ENCODE results near the gene TPP1.

TPP1 gene

DNA sequence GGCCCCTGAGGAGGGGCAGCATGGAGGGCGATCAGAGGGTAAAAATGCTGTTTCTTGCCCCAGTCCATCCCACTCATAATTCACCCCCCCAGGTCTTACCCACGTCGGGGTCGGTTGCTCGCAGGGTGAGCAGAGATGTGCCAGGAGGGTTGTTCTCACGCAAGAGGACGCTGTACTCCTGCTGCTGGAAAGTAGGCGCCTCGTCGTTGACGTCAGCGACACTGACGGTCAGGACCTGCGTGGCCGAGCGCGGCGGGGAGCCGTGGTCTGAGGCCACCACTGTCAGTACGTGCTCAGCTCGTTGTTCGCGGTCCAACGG lies 10.3 kb upstream of the TPP1 start:
- no peak for DNase-seq (ENCODE audit: extremely low read depth in 1 of 2, low read depth in 1 of 2)

DNA sequence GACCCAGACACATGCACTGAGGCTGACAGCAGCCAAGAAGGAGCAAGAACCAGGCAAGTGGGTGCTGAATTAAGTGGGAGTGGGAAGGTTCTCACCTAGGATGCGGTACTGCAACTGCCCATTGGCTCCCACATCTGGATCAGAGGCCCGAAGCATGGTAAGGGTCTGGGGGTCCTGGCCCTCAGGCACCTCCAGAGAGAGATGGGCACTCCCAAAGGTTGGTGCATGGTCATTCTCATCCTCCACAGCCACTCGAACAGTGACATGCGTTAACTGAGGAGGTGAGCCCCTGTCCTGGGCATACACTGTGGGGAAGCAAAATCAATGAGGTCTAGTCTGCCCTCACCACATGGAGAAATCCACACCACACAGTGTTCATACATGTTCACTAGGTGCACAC lies 9.3 kb upstream of the TPP1 start:
- DNase-seq (ENCODE audit: extremely low read depth in 1 of 2, low read depth in 1 of 2) = no peak

DNA sequence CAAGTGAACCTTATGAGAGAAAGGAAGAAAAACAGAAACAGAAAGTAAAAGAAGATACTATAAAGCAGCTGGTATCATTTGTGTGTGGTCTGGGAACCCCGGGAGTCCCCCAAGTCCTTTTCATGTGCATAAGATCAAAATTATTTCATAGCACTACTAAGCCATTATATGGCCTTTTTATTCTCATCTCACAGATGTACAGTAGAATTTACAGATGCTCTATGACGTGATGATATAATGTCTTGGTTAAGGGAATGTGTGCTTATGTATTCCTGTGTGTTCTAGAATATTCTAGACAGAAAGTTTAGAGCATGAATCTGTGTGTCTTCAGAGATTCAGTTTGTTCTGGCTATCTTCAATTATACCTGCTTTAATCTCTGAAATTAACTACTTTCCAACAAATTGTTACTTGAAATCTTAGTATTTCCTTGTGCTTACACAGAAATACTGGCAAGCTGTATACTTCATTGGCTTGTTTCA lies 8.6 kb upstream of the TPP1 start:
- no peak for DNase-seq (ENCODE audit: extremely low read depth in 1 of 2, low read depth in 1 of 2)

DNA sequence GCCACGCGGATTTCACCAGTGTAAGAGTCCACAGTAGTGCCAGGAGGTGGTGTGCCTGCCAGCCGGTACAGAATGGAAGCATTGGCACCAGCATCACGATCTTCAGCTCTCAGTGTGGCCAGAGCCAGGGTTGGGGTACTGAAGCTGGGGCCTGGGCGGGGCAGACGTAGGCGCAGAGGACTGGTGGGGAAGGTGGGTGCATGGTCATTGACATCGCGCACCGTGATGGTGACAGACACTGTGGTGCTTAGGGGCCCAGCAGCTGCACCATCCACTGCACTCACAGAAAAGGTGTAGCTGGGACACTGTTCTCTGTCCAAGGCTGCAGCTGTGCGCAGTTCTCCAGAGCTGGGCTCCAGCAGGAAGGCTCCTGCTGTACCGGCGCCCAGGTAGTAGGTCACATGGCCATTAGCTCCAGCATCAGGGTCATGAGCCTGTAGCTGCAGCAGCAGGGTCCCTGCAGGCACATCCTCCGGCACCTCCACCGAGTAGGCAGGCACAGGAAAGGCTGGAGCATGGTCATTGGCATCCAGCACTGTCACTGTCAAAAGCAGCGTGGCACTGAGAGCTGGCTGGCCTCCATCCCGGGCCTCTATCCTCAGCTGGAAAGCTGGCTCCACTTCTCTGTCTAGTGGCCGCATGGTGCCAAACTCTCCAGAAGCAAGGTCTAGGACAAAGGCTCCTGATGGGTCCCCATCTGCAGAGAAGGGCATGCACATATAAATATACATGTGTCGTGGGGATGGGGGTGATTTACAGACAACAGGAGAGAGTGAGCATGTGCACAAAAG lies 7.9 kb upstream of the TPP1 start:
- no peak for DNase-seq (ENCODE audit: extremely low read depth in 1 of 2, low read depth in 1 of 2)

DNA sequence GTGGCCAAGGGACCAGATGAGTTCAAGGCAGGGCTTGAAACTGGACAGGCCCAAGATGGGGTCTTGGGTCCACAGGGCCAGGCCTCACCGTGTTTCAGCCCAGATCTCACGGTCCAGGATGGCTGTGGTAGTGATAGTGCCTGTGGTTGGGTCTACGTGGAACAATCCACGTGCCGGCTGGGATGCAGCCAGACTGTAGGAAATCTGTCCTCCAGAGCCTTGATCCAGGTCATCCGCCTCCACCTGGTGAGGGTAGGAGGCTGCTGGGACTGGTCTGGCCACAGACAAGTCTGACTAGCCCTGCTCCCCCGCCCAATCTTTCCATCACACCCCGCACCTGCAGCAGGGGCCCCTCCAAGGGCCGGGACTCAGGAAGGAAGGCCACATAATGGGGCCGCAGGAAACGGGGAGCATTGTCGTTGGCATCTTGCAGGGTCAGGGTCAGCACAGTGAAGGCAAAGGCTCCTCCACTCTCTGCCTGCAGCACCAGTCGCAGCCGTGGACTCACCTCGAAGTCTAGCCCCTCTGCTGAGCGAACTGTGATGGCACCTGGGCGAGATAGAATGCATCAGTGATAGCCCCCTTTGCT lies 6.7 kb upstream of the TPP1 start:
- no peak for DNase-seq (ENCODE audit: extremely low read depth in 1 of 2, low read depth in 1 of 2)

DNA sequence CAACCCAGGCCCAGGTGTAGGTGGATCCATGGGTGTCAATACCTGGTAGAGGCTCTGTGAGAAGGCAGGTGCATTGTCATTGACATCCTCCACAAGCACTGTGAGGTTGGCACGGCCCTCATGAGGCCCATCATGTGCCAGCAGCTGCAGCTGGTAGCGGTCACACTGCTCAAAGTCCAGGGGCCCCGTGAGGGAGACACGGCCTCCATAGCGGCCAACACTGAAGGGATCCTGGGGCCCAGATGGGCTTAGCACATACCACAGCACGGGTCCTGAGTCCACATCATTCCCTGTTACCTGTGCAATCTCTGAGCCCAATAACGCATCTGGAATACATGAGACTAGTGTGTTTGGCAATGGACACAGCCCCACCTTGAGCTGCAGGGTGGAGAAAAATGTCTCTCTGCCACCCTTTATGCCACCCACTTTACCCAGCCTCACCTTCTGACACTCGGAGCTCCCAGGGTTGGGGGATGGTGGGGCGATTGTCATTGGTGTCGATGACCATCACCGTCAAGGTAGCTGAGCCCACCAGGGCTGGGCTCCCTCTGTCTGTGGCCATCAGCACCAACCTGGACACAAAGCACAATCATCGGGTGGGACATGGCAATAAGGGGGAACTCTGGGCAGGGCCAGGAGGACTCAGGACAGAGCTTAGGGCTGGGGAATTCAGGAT lies 6.1 kb upstream of the TPP1 start:
- DNase-seq (ENCODE audit: extremely low read depth in 1 of 2, low read depth in 1 of 2) = no peak

DNA sequence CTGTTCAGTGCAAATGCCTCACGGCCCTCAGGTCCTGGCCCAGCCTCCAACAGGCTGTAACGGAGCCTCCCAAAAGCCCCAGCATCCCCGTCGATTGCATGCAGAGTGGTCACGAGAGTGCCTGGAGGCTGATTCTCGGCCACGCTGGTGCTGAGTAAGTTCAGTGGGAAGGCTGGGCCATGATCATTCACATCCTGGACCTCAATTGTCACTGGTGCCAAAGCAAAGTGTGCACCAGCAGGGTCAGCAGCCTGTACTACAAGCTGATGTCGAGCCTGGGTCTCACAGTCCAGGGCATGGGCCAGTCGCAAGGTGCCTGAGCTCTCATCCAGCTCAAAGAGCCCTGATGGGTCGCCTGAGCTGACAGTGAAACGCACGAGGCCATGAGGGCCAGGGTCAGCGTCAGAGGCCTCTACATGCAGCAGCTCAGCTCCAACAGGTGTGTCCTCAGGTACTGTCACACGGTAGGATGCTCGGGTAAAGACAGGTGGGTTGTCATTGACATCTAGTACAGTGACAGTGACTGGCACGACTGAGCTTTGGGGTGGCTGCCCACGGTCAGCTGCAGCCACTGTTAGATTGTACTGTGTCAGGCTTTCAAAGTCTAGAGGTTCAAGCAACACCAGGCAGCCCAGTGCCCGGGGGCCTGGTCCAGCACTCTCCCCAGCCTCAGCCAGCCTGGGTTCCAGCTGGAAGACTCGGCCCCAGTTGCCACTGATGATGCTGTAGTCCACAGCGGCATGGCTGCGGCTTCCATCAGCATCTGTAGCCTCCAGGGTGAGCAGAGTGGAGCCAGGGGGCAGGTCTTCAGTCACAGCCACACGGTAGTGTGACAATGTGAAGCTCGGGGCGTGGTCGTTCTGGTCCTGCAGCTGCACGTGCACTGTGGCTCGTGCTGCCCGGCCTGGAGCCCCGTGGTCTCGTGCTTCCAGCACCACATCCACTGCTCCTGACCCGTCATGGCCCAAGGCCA lies 4.5 kb upstream of the TPP1 start:
- no peak for DNase-seq (ENCODE audit: extremely low read depth in 1 of 2, low read depth in 1 of 2)

DNA sequence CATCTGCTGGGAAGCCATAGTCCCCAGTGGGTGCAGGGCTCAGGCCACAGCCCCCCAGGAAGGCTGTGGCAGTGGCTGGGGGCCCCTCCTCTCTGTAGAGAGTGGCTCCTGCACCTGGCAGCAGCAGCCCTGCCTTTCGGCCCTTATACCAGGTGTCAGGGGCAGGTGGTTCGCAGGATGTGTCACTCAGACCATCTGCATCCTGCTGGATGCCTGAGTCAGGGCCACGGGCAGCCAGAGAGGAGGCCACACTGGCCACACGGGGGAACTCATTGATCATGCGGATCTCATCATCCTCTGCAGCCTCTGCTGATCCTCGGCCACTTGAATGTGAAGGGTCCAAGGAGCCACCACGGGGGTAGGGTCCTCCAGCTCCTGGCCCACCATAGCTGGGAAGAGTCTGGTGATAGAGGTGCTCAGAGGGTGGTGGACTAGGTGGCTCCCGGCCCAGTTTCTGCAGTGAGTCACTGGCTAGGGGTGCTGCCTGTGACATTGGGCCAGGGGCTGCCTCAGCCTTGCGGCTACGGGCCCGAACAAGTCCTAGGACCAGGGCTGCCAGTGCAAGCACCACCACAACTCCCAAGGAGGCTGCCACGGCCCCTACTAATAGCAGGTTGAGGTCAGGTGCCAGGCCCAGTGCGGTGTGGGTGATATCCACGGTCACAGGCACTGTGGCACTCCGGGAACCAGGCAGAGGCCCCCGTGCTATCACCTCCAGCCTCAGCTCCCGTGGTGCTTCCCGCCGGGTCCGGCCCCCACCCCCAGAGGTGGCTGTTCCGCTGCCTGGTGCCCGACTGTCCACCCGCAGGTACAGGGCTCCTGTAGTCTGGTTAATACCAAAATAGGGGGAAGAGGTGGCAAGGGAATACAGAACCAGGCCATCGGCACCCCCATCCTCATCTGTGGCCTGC lies 3.3 kb upstream of the TPP1 start:
- no peak for DNase-seq (ENCODE audit: extremely low read depth in 1 of 2, low read depth in 1 of 2)

DNA sequence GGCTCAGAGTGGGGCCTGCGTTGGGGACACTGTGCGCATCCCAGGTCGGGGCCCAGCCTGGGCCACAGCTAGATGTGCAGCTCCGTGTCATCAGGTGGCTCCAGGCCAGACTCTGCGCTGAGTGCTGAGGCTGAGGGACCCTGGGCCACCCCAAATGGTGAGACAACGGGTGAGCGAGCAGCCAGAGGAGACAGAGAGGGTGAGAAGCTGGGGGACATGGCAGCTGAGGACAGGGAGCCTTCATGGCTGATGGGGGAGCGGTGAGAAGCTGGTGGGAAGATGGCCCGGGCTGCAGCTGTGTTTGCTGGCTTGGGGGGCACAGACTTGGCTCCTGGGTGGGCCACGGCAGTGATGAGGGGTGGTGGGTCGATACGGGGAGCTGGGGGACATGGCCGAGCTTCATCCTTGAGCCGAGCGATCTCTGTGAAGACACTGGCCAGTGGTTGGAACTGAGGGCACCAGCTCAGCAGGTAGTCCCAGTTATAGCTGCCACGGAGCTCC lies 2.5 kb upstream of the TPP1 start:
- DNase-seq (ENCODE audit: extremely low read depth in 1 of 2, low read depth in 1 of 2) = no peak

DNA sequence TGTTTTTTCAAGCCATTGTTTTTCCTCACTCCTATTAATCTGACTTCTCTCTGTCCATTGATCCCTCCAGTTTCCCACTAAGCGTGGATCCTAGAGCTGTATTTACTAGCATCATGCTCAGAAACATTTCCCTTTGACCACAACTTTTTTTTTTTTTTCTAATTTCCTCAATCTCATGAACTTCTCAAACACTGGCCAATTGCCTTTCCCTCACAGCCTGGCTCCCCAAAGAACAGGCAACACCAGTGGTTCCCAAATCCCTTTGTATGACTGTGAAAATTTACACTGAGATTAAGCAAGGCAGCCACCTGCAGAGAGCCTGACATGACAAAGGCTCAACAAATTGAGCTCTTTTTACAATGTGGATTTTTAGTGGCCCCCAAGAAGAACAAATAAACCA lies 1.4 kb upstream of the TPP1 start:
- DNase-seq (ENCODE audit: extremely low read depth in 1 of 2, low read depth in 1 of 2) = no peak

DNA sequence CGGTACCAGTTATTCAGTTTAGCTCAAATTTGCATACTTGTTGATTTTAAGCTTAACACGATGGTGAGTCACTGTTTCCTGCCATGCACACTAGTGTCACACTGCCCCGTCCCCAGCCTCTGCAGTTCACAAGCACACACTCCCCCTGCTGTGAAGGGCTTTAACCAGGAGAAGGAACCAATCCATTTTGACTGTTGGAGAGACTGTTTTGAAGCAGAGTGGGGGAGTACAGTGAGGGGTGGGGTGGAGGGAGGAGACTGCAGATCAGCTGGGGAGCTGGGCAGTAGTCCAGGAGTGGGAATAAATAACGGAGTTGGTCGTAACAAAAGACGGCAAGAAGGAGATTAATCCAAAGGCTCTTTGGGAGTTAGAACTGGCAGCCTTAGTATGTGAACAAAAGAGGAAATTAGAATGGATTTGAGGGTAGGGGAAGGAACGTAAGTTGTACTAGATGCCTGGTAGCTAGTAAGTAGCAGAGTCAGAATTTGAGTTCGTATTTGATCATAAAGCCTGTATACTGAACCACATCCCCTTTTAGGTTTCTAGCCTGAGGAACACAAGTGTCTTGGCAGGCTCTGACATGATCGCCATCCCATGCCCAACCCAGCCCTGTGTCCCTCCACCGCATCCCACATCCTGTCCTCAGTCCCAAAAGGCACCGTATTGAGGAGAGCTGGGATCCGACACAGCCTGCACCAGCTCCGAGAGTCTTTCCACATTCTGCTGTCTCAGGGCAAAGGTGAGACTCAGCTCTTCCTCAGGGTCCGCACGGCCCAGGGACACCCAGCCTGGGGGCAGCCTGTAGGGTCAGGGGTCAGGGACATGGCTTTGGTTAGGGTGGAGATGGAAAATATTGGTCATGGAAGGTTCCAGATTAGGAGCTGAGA lies 862 bp downstream of the TPP1 start:
- DNase-seq (ENCODE audit: extremely low read depth in 1 of 2, low read depth in 1 of 2) = peak in 1 of 2 donors; percentile 45

DNA sequence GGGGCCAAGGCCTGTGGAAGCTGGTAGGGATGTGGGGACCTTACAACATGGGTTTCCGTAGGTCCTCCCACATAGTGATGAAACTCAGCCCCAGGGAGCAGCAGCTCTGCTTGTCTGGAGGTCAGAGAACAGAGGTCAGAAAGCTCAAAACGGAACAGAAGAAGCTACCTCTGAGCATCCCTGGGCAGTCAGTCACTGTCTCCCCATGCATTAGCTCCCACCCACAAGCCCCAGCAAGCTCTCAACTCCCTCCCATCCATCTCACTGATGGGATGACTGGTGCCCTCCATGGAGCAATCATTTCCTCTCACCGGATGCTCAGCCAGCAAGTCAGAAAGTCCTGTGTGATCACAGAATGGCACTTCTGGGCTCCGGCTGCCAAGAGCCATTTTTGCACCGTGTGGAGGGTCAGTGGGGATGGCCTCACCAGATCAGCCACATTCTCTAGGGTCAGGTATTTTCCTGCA lies 1.9 kb downstream of the TPP1 start:
- DNase-seq (ENCODE audit: extremely low read depth in 1 of 2, low read depth in 1 of 2) = no peak

DNA sequence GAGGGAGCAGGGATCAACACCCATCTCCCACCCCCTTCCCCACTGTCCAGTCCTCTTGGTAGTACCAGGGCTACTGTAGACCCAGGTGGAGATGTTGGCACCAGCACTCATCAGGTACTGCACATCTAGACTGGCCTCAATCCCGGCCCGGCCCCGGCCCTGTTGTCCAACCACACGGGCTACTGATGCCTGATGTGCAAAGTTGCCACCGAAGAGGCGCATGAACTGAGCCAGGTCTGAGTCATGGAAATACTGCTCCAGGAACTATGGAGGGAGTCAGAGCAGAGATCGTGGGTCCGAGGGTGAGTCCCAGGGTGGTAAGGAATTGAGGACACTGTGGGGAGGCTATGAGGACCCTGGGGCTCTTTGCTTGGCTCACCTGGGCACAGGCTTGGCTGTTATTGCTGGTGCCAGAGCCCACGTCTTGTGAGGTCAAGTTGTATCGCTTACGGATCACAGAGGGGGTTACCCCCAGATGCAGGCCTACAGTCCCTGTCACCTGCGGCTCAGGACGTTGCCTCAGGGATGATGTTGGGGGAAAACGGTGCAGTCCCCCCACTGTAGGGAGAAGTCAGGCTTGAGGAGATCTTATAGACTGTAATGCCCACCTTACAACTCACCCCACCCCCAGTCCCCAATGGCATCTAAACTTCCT lies 2.5 kb downstream of the TPP1 start:
- no peak for DNase-seq (ENCODE audit: extremely low read depth in 1 of 2, low read depth in 1 of 2)

DNA sequence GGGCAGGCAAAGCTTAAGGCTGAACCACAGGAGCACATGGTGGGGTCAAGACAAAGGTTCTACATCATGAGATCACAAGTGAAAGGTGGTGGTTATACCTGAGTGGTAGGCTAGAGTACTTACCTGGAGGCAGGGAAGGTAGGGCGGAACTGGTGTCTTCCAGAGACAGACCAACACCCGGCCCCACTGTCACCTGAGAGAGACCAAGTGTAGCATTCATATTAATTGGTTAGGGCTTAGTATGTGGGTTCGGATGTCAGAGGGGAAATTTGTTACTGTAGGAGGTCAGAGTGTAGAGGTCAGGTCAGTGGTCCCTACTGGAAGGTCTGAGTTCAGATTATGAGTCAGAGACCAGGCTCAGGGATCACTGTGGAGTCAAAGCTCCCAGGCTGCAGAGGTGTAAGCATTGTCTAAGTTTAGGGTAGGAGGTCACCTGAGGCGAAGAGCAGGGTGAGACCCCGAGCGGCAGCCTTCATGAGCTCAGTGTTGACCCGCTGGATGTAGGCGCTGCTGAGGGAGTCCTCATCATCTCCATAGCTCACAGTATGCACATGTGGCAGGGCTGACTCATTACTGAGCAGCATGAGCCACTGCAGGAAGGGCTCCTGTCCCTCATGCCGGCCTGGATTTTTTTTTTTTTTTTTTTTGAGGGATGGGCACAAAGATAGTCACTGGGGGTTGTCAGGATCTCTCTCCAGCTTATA lies 3.2 kb downstream of the TPP1 start:
- DNase-seq (ENCODE audit: extremely low read depth in 1 of 2, low read depth in 1 of 2) = no peak

DNA sequence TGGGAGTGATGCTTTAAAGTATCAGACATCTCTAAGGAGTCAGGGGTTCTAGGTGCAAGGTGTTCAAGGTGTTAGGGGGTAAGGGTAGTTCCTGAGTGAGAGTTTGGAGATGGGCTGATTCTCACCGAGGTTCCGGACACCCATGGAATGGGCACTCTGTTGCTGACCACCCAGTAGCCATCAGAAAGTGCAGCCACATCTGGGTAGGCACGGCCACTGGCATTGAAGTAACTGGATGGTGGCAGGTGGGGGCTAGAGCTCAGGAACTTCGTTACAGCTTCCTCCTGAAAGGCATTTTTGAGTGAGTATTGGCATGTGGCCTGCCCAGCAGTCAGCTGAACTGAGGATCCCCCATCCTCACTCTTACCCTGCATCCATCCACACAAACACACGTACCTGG lies 4.2 kb downstream of the TPP1 start:
- no peak for DNase-seq (ENCODE audit: extremely low read depth in 1 of 2, low read depth in 1 of 2)

DNA sequence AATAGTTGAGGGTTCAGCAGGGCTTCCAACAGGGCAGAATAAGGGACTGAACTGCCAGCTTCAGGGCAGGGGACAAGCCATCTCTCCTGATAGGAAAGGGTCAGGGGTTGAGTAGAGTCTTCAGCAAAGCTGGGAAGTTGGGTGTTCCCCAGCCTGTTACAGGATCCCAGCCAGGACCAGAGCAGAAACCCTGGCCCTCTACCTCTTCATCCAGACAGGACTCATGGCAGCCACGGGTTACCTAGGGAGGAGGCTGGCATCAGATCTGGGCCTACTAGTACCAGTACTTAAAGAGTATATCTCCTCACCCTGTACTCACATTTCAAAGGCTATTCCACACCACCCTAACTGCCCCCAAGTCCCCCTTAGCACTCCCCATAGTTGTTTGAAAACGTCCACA lies 4.8 kb downstream of the TPP1 start:
- DNase-seq (ENCODE audit: extremely low read depth in 1 of 2, low read depth in 1 of 2) = no peak

DNA sequence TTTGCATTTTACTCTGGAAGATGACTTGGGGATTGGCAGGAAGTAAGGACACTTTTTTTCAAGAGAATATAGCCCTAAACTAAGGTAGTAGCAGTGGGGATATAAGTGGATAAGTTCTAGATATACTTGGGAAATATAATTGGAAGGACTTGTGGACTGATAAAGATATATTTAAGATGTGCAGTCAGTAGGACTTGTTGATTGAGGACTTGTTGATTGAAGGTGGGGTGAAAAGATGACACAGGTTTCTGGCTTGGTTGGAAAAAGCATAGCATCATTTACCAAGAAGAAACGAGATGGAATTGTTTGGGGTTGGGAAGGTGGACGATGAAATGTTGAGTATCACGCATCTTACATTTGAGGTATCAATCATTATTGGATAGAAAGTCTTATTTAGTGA lies 5.7 kb downstream of the TPP1 start:
- no peak for DNase-seq (ENCODE audit: extremely low read depth in 1 of 2, low read depth in 1 of 2)
